ENCODE measurements around the gene MVB12A. TPM values are rescaled to one million over a fixed set of nuclear protein-coding genes. Genes with fewer than 3 reads are reported as not detected.
A peak's percentile ranks its signal among the peaks of the same experiment; 100 is the strongest.

Gene MVB12A
- total and polyA plus RNA-seq, 9 of the 15 experiments (the other 6 are each of a cell fraction or from before 2014, with no cell fraction given), result 1.2 to 46.2 (median 22.4) TPM

DNA sequence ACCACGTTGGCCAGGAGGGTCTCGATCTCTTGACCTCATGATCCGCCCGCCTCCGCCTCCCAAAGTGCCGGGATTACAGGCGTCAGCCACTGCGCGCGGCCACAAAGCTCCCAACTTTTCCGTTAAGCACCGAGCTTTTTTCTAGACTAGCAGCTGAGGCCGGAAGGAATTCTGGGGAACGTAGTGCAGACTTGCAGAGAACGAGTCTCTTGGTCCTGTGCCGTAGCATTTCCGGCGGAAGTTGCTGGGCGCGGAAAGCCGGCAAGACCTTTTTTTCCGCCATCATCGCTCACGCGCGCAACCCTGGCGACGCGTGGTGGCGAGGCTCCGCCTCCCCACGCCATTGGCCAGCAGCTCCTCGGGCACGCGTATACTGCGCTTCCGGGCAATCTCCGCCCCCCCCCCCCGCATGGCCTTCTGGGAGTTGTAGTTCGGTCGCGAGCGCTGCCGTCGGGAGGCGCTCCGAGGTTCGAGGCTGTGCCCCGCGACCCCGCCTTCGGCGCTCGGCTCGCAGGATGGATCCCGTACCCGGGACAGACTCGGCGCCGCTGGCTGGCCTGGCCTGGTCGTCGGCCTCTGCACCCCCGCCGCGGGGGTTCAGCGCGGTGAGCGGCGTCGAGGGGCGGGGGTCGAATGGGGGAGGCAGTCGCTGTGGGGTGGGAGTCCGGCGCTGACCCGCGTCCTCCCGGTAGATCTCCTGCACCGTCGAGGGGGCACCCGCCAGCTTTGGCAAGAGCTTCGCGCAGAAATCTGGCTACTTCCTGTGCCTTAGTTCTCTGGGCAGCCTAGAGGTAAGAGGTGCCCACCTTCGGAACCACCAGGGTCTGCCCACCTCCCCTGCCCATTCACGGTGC, at the start of gene MVB12A (continued):
- TF ChIP-seq, protein P1, sequence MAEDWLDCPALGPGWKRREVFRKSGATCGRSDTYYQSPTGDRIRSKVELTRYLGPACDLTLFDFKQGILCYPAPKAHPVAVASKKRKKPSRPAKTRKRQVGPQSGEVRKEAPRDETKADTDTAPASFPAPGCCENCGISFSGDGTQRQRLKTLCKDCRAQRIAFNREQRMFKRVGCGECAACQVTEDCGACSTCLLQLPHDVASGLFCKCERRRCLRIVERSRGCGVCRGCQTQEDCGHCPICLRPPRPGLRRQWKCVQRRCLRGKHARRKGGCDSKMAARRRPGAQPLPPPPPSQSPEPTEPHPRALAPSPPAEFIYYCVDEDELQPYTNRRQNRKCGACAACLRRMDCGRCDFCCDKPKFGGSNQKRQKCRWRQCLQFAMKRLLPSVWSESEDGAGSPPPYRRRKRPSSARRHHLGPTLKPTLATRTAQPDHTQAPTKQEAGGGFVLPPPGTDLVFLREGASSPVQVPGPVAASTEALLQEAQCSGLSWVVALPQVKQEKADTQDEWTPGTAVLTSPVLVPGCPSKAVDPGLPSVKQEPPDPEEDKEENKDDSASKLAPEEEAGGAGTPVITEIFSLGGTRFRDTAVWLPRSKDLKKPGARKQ (CRISPR knock-in tag; IDR thresholded peaks at IDR 0.05), result no peak
- TF ChIP-seq POLR3A (IDR thresholded peaks at IDR 0.05; ENCODE audit: borderline replicate concordance, extremely low read depth, insufficient read depth, insufficient read length) (peak; percentile 63), ZNF583 (CRISPR knock-in tag; IDR thresholded peaks at IDR 0.05) (0 out of 2 replicates have a peak, but pooled peaks have one; percentile 24), SOX6 (IDR thresholded peaks at IDR 0.05) (peak; percentile 71; the same call in 1 of the 2 replicates), ZNF431 (CRISPR knock-in tag; IDR thresholded peaks at IDR 0.05) (no peak), ELF4 (CRISPR knock-in tag; IDR thresholded peaks at IDR 0.05) (0 out of 2 replicates have a peak, but pooled peaks have one; percentile 57), ZKSCAN1 (IDR thresholded peaks at IDR 0.05; ENCODE audit: low read depth, low read length) (0 out of 2 replicates have a peak, but pooled peaks have one; percentile 23), NR2C1 (IDR thresholded peaks at IDR 0.05) (peak; percentile 69; the same call in 1 of the 2 replicates), NR2C1 (tag; IDR thresholded peaks at IDR 0.05) (peak; percentile 83), RAD21 (CRISPR knock-in tag; conservative IDR thresholded peaks at IDR 0.05 in 1 of 2, IDR thresholded peaks at IDR 0.05 in 1 of 2) (no peak), HEY1 (CRISPR knock-in tag; IDR thresholded peaks at IDR 0.05; ENCODE audit: borderline replicate concordance) (no peak), CCNT2 (IDR thresholded peaks at IDR 0.05; ENCODE audit: borderline replicate concordance, extremely low read depth, insufficient read length, low read depth, low read length) (peak; percentile 70)
- TF ChIP-seq, protein P2, sequence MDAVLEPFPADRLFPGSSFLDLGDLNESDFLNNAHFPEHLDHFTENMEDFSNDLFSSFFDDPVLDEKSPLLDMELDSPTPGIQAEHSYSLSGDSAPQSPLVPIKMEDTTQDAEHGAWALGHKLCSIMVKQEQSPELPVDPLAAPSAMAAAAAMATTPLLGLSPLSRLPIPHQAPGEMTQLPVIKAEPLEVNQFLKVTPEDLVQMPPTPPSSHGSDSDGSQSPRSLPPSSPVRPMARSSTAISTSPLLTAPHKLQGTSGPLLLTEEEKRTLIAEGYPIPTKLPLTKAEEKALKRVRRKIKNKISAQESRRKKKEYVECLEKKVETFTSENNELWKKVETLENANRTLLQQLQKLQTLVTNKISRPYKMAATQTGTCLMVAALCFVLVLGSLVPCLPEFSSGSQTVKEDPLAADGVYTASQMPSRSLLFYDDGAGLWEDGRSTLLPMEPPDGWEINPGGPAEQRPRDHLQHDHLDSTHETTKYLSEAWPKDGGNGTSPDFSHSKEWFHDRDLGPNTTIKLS (IDR thresholded peaks at IDR 0.05; ENCODE audit: borderline replicate concordance, low read depth), result peak; percentile 93
- TF ChIP-seq, protein P3, sequence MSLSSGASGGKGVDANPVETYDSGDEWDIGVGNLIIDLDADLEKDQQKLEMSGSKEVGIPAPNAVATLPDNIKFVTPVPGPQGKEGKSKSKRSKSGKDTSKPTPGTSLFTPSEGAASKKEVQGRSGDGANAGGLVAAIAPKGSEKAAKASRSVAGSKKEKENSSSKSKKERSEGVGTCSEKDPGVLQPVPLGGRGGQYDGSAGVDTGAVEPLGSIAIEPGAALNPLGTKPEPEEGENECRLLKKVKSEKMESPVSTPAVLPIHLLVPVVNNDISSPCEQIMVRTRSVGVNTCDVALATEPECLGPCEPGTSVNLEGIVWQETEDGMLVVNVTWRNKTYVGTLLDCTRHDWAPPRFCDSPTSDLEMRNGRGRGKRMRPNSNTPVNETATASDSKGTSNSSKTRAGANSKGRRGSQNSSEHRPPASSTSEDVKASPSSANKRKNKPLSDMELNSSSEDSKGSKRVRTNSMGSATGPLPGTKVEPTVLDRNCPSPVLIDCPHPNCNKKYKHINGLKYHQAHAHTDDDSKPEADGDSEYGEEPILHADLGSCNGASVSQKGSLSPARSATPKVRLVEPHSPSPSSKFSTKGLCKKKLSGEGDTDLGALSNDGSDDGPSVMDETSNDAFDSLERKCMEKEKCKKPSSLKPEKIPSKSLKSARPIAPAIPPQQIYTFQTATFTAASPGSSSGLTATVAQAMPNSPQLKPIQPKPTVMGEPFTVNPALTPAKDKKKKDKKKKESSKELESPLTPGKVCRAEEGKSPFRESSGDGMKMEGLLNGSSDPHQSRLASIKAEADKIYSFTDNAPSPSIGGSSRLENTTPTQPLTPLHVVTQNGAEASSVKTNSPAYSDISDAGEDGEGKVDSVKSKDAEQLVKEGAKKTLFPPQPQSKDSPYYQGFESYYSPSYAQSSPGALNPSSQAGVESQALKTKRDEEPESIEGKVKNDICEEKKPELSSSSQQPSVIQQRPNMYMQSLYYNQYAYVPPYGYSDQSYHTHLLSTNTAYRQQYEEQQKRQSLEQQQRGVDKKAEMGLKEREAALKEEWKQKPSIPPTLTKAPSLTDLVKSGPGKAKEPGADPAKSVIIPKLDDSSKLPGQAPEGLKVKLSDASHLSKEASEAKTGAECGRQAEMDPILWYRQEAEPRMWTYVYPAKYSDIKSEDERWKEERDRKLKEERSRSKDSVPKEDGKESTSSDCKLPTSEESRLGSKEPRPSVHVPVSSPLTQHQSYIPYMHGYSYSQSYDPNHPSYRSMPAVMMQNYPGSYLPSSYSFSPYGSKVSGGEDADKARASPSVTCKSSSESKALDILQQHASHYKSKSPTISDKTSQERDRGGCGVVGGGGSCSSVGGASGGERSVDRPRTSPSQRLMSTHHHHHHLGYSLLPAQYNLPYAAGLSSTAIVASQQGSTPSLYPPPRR (CRISPR knock-in tag; IDR thresholded peaks at IDR 0.05; ENCODE audit: borderline replicate concordance), result no peak
- TF ChIP-seq, protein P4, sequence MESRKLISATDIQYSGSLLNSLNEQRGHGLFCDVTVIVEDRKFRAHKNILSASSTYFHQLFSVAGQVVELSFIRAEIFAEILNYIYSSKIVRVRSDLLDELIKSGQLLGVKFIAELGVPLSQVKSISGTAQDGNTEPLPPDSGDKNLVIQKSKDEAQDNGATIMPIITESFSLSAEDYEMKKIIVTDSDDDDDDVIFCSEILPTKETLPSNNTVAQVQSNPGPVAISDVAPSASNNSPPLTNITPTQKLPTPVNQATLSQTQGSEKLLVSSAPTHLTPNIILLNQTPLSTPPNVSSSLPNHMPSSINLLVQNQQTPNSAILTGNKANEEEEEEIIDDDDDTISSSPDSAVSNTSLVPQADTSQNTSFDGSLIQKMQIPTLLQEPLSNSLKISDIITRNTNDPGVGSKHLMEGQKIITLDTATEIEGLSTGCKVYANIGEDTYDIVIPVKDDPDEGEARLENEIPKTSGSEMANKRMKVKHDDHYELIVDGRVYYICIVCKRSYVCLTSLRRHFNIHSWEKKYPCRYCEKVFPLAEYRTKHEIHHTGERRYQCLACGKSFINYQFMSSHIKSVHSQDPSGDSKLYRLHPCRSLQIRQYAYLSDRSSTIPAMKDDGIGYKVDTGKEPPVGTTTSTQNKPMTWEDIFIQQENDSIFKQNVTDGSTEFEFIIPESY (CRISPR knock-in tag; IDR thresholded peaks at IDR 0.05), result peak; percentile 60; the same call in 1 of the 2 replicates
